ENCODE data around the gene CLTCL1. TPM values are rescaled to one million over a fixed set of nuclear protein-coding genes. Genes with fewer than 3 reads are reported as not detected.

CLTCL1 gene
- total and polyA plus RNA-seq, 2 experiments from 2014 or later, result 6.6 to 15.1 TPM

GRCh38 chr22:19210188-19210587 lies 81.3 kb downstream of the CLTCL1 start:
- no peaks in the 10 kb centered on the region for H3K9me2 ChIP-seq (ENCODE audit: insufficient read depth)
- H3K4me2 ChIP-seq, result no peak overlapping the region
- no peaks in the 10 kb centered on the region for H3F3A ChIP-seq (replicated peaks; ENCODE audit: low read depth)
- H3K4me1 ChIP-seq (ENCODE audit: insufficient read depth), result peaks cover 18% of the 10 kb centered on the region
- no peak overlapping the region for H3K27ac ChIP-seq (ENCODE audit: low read depth)
- Mint-ChIP-seq H3K4me1 (peaks cover 34% of the 10 kb centered on the region), H3K36me3 (ENCODE audit: low read depth) (peaks cover 12% of the 10 kb centered on the region; the same call in 2 of the 3 replicates), H3K27me3 (ENCODE audit: insufficient read depth, low read depth, poor library complexity) (peaks cover 2% of the 10 kb centered on the region), H3K27ac (no peak overlapping the region), H3K9me3 (no peaks in the 10 kb centered on the region), H3K4me3 (no peak overlapping the region)
- TF ChIP-seq EZH2 (IDR thresholded peaks at IDR 0.05; ENCODE audit: low read depth, unreplicated experiment) (no peak), EZH2phosphoT487 (IDR thresholded peaks at IDR 0.05; ENCODE audit: unreplicated experiment) (no peak), STAT1 (IDR thresholded peaks at IDR 0.05; ENCODE audit: unreplicated experiment) (no peak), REST (IDR thresholded peaks at IDR 0.05; ENCODE audit: unreplicated experiment) (no peak), ETS1 (IDR thresholded peaks at IDR 0.05) (no peak), CTCF (conservative IDR thresholded peaks at IDR 0.05; ENCODE audit: low read depth in 2 of 2) (no peak), ZNF331 (CRISPR knock-in tag; IDR thresholded peaks at IDR 0.05; ENCODE audit: low read depth) (no peak), NANOG (IDR thresholded peaks at IDR 0.05; ENCODE audit: borderline replicate concordance) (no peak), CREB1 (CRISPR knock-in tag; IDR thresholded peaks at IDR 0.05; ENCODE audit: low read depth) (no peak), ZNF114 (CRISPR knock-in tag; IDR thresholded peaks at IDR 0.05) (no peak), ZNF462 (CRISPR knock-in tag; IDR thresholded peaks at IDR 0.05) (no peak), POLR2AphosphoS5 (IDR thresholded peaks at IDR 0.05; ENCODE audit: low read depth) (no peak), JUNB (IDR thresholded peaks at IDR 0.05; ENCODE audit: unreplicated experiment) (no peak)
- no peaks in the 10 kb centered on the region for H3K36me3 ChIP-seq (ENCODE audit: insufficient read depth)
- no peak overlapping the region for H2AFZ ChIP-seq
- DNase-seq (ENCODE audit: low spot score), result no peak
- no peaks in the 10 kb centered on the region for H3K27me3 ChIP-seq (ENCODE audit: insufficient read depth)
- H3K4me3 ChIP-seq, result no peak overlapping the region
- H3K79me2 ChIP-seq (replicated peaks; ENCODE audit: insufficient read depth), result no peaks in the 10 kb centered on the region
- no peak for ATAC-seq
- 0 out of 2 replicates have a peak, but pooled peaks cover 3% of the 10 kb centered on the region for H4K20me1 ChIP-seq (replicated peaks; ENCODE audit: insufficient read depth)

All from GM23338 (cell line).